ENCODE data around the gene TXNRD2. TPM values are rescaled to one million over a fixed set of nuclear protein-coding genes. Genes with fewer than 3 reads are reported as not detected.
A peak's percentile ranks its signal among the peaks of the same experiment; 100 is the strongest.

The TXNRD2 gene
- total RNA-seq, 4 donors from 2014 or later = 34.8 to 40.6 (median 37.8) TPM

DNA sequence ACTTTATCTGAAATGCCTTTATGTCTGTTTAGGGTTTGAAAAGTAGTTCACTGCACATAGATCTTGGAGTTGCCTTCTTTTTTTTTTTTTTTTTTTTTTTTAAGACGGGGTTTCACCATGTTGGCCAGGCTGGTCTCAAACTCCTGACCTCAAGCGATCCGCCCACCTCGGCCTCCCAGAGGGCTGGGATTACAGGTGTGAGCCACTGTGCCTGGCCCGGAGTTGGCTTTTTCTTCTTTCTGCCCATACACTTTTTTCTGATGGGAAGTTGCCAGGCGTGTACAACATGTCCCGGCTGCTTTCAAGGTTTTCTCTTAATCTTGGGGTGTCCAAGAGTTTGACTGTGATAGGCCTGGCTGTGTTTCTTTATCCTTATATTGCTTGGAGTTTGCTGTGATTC lies 74.0 kb downstream of the TXNRD2 start:
- no peaks in the 10 kb centered on the region for H3K9me3 ChIP-seq
- H3K27ac ChIP-seq = no peak overlapping the region
- WGBS, 2 donors = 89 to 94% methylated on average over 7 of the region's 7 CpGs
- no peak overlapping the region for H3K4me3 ChIP-seq
- H3K27me3 ChIP-seq = no peaks in the 10 kb centered on the region
- H3K36me3 ChIP-seq = no peaks in the 10 kb centered on the region
- no peak for TF ChIP-seq EP300 (IDR thresholded peaks at IDR 0.05)
- no peak for TF ChIP-seq POLR2A (IDR thresholded peaks at IDR 0.05)
- TF ChIP-seq, protein P1, sequence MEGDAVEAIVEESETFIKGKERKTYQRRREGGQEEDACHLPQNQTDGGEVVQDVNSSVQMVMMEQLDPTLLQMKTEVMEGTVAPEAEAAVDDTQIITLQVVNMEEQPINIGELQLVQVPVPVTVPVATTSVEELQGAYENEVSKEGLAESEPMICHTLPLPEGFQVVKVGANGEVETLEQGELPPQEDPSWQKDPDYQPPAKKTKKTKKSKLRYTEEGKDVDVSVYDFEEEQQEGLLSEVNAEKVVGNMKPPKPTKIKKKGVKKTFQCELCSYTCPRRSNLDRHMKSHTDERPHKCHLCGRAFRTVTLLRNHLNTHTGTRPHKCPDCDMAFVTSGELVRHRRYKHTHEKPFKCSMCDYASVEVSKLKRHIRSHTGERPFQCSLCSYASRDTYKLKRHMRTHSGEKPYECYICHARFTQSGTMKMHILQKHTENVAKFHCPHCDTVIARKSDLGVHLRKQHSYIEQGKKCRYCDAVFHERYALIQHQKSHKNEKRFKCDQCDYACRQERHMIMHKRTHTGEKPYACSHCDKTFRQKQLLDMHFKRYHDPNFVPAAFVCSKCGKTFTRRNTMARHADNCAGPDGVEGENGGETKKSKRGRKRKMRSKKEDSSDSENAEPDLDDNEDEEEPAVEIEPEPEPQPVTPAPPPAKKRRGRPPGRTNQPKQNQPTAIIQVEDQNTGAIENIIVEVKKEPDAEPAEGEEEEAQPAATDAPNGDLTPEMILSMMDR (IDR thresholded peaks at IDR 0.05) = no peak
- peak in 1 of 2 donors; percentile 3 for DNase-seq (ENCODE audit: low spot score in 2 of 2)
- H3K4me1 ChIP-seq = peaks cover 0 to 47% (median 8%) of the 10 kb centered on the region in 4 donors

DNA sequence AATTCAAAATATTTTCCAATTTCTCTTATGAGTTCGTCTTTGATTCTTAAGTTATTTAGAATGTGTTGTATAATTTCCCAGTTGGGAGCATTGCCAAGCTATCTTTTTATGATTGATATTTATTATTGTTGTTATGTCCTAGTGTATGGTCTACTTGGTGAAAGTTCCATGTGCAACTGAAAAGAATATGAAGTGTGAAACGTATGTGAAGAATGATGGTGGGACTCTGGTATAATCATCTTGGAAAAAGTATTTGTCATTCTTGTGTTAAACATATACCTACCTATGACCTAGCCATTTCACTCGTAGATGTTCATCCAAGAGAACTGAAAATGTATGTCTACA lies 75.0 kb downstream of the TXNRD2 start:
- TF ChIP-seq EP300 (IDR thresholded peaks at IDR 0.05) = no peak
- WGBS, 2 donors = 93 to 94% methylated on average over 3 of the region's 3 CpGs
- Histone ChIP-seq H3K27me3 (no peaks in the 10 kb centered on the region), H3K27ac (no peak overlapping the region), H3K9me3 (no peaks in the 10 kb centered on the region), H3K36me3 (no peaks in the 10 kb centered on the region), H3K4me1 (peaks cover 0 to 44% (median 8%) of the 10 kb centered on the region in 4 donors), H3K4me3 (no peak overlapping the region)
- no peak for DNase-seq (ENCODE audit: low spot score in 2 of 2)

DNA sequence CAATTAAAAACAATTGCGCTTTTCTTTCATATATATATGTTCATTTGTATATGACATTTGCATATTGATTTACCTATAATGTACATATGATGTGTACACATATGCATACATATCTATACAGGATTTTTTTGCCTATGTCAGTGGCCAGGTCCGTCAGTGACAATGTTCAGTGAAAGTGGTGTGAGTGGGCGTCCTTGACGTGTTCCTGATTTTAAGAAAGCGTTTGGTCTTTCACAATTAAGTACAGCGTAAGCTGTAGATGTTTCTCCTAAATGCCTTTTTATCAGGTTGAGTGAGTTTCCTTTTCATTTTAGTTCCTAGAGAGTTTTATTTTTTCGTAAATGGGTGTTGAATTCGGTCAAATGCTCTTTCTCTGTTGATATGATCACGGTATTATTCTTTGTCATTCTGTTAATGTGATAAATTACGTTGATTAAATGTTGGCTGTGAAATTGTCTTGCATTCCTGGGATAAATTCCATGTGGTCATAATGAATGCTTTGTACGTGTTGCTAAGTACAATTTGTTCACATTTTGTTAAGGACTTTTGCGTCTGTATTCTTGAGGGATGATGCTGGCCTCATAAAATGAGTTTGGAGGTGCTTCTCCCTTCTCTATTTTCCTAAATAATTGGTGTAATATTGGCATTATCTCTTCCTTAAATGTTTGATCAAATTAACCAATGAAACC lies 76.3 kb downstream of the TXNRD2 start:
- H3K4me1 ChIP-seq = peaks cover 0 to 30% (median 8%) of the 10 kb centered on the region in 4 donors
- 59 to 65% methylated on average over 12 of the region's 12 CpGs for WGBS, 2 donors

GRCh38 chr22:19864538-19865106 lies 77.0 kb downstream of the TXNRD2 start:
- H3K4me1 ChIP-seq = peaks cover 0 to 23% (median 4%) of the 10 kb centered on the region in 4 donors
- H3K9me3 ChIP-seq = no peaks in the 10 kb centered on the region
- TF ChIP-seq, protein P1 (IDR thresholded peaks at IDR 0.05) = no peak
- TF ChIP-seq EP300 (IDR thresholded peaks at IDR 0.05) = no peak
- TF ChIP-seq POLR2A (IDR thresholded peaks at IDR 0.05) = no peak
- no peak overlapping the region for H3K4me3 ChIP-seq
- WGBS, 2 donors = 88 to 90% methylated on average over 5 of the region's 5 CpGs
- H3K27ac ChIP-seq = peak overlapping the region in 1 of 4 donors; percentile 45
- no peak for DNase-seq (ENCODE audit: low spot score in 2 of 2)
- no peaks in the 10 kb centered on the region for H3K27me3 ChIP-seq
- H3K36me3 ChIP-seq = no peaks in the 10 kb centered on the region

More for the DNA sequence above, 76.3 kb downstream of the TXNRD2 start:
- H3K9me3 ChIP-seq = no peaks in the 10 kb centered on the region
- no peak for DNase-seq (ENCODE audit: low spot score in 2 of 2)
- no peak overlapping the region for H3K4me3 ChIP-seq
- H3K27me3 ChIP-seq = no peaks in the 10 kb centered on the region
- H3K27ac ChIP-seq = peak overlapping the region in 1 of 4 donors; percentile 45
- no peaks in the 10 kb centered on the region for H3K36me3 ChIP-seq
- TF ChIP-seq, protein P1 (IDR thresholded peaks at IDR 0.05) = no peak
- TF ChIP-seq POLR2A (IDR thresholded peaks at IDR 0.05) = no peak
- peak in 1 of 2 donors; percentile 42 for TF ChIP-seq EP300 (IDR thresholded peaks at IDR 0.05)

- no peak overlapping the region for H3K27ac ChIP-seq
- DNase-seq (ENCODE audit: low spot score in 2 of 2) = no peak
- no peaks in the 10 kb centered on the region for H3K36me3 ChIP-seq
- 82 to 92% methylated on average over 5 of the region's 5 CpGs for WGBS, 2 donors
- H3K27me3 ChIP-seq = no peaks in the 10 kb centered on the region
- no peak for TF ChIP-seq EP300 (IDR thresholded peaks at IDR 0.05)
- TF ChIP-seq, protein P1 (IDR thresholded peaks at IDR 0.05) = no peak
- H3K4me3 ChIP-seq = no peak overlapping the region
- no peaks in the 10 kb centered on the region for H3K9me3 ChIP-seq
- peaks cover 0 to 13% (median 0%) of the 10 kb centered on the region in 4 donors for H3K4me1 ChIP-seq
Measured at GRCh38 chr22:19863571-19863970, 78.0 kb downstream of the TXNRD2 start.

All from tibial nerve (tissue), 4 donors.